Hepatocyte (in vitro differentiated cells): ENCODE data around the gene PACSIN2. TPM values are rescaled to one million over a fixed set of nuclear protein-coding genes. Genes with fewer than 3 reads are reported as not detected.
"Not testable (repeated sequence)": the region's sequence is repeated elsewhere in the genome, so short reads cannot be mapped to it uniquely, and the experiment has no call there.

Experiments
- DNase-seq: peaks from one replicate; pipeline ENCODE4 v3.0.0-alpha.2; 2016; ENCODE audit warnings: low spot score
- H2AFZ ChIP-seq: fragments of 200-600 bp; sonication (generic); 2 replicates; pipeline ENCODE4 v1.6.0; 2016; ENCODE audit warnings: antibody characterized with exemption, mild to moderate bottlenecking
- H3K27ac ChIP-seq: fragments of 200-600 bp; sonication (generic); 2 replicates; pipeline ENCODE4 v1.5.1; 2016; ENCODE audit warnings: mild to moderate bottlenecking
- H3K27me3 ChIP-seq: fragments of 200-600 bp; sonication (generic); 2 replicates; pipeline ENCODE4 v1.6.1; 2016
- H3K36me3 ChIP-seq: fragments of 200-600 bp; sonication (generic); replicated peaks from 2 replicates; pipeline ENCODE4 v1.5.1; 2016; ENCODE audit warnings: low read depth; ENCODE audit not compliant: insufficient read depth
- H3K4me1 ChIP-seq: fragments of 200-600 bp; sonication (generic); 2 replicates; pipeline ENCODE4 v1.5.1; 2016; ENCODE audit warnings: mild to moderate bottlenecking, moderate library complexity; ENCODE audit not compliant: insufficient read depth
- H3K4me2 ChIP-seq: fragments of 200-600 bp; sonication (generic); 2 replicates; pipeline ENCODE4 v1.6.0; 2016
- H3K4me3 ChIP-seq: fragments of 200-600 bp; sonication (generic); 2 replicates; pipeline ENCODE4 v1.5.1; 2016; ENCODE audit warnings: mild to moderate bottlenecking
- H3K79me2 ChIP-seq: fragments of 200-600 bp; sonication (generic); 2 replicates; pipeline ENCODE4 v1.6.0; 2017; ENCODE audit warnings: mild to moderate bottlenecking
- H3K9me2 ChIP-seq: fragments of 200-600 bp; sonication (generic); replicated peaks from 2 replicates; pipeline ENCODE4 v1.6.0; 2017; ENCODE audit warnings: mild to moderate bottlenecking; ENCODE audit not compliant: insufficient read depth
- H3K9me3 ChIP-seq: fragments of 200-600 bp; sonication (generic); 2 replicates; pipeline ENCODE4 v1.5.1; 2016; ENCODE audit warnings: low read depth, mild to moderate bottlenecking
- H4K20me1 ChIP-seq: fragments of 200-600 bp; sonication (generic); 2 replicates; pipeline ENCODE4 v1.6.0; 2016; ENCODE audit warnings: mild to moderate bottlenecking; ENCODE audit not compliant: insufficient read depth, poor library complexity, severe bottlenecking
- CTCF ChIP-seq: fragments of 200-600 bp; sonication (generic); IDR thresholded peaks from 2 replicates; pipeline ENCODE4 v1.5.1; 2016; ENCODE audit warnings: antibody characterized with exemption, mild to moderate bottlenecking; ENCODE audit not compliant: poor library complexity
- EZH2 ChIP-seq: fragments of 200-600 bp; sonication (generic); IDR thresholded peaks from 2 replicates; pipeline ENCODE4 v1.6.1; 2016; ENCODE audit warnings: antibody characterized with exemption, mild to moderate bottlenecking, borderline replicate concordance
- EZH2phosphoT487 ChIP-seq: fragments of 200-600 bp; sonication (generic); IDR thresholded peaks from one replicate; pipeline ENCODE4 v1.6.1; 2018; ENCODE audit warnings: antibody characterized with exemption, mild to moderate bottlenecking, low read depth, moderate library complexity; ENCODE audit not compliant: unreplicated experiment, severe bottlenecking
- WGBS: methylation state at CpG from one replicate; pipeline ENCODE4 v1.1.6; 2016; ENCODE audit warnings: low lambda C conversion rate; ENCODE audit errors: missing lambda C conversion rate; 5-methylcytosine and 5-hydroxymethylcytosine counted together
- polyA plus RNA-seq: library from polyadenylated mRNA; unstranded; fragments of >200 nt; fragmentation: Nextera tagmentation; extraction: Ambion mirVana; gene quantifications from 2 replicates; pipeline ENCODE4 v1.2.1, GENCODE V29; 2016
- total RNA-seq: library from RNA; depleted of rRNA; stranded (reverse); fragments of >200 nt; gene quantifications from 2 replicates; pipeline ENCODE4 v1.2.3, GENCODE V29; 2014

PACSIN2 gene
- total and polyA plus RNA-seq, 2 experiments from 2014 or later, result 77.7 to 86.3 TPM

DNA sequence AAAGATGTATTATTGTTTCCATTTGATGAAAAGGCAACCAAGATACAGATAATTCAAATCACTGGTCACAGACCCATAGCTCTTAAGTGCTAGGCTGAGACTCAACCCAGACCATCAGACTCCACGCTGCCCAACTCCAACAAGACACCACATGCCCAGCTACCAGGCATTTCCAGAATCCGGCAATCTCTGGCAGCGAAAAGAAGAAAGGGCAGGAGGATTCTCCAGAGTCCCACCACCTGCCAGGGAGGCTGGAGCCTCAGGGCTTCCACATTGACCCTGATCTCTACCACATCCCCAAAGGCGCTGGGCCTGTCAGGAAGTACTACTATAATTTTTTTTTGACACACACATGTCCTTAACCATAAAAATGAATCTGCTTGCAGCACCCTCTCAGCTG, 96.4 kb downstream of the PACSIN2 start:
- peaks cover 58% of the 10 kb centered on the region for H4K20me1 ChIP-seq
- WGBS, result 93% methylated on average over 4 of the region's 4 CpGs
- DNase-seq, result no peak
- H3K9me3 ChIP-seq, result no peaks in the 10 kb centered on the region
- TF ChIP-seq EZH2phosphoT487, result no peak
- no peak overlapping the region for H2AFZ ChIP-seq
- H3K36me3 ChIP-seq, result no peaks in the 10 kb centered on the region
- peaks cover 36% of the 10 kb centered on the region for H3K4me1 ChIP-seq
- H3K9me2 ChIP-seq, result no peaks in the 10 kb centered on the region
- H3K27ac ChIP-seq, result peak overlapping the region; percentile 7
- no peak overlapping the region for H3K4me3 ChIP-seq
- peaks cover 93% of the 10 kb centered on the region for H3K79me2 ChIP-seq
- no peaks in the 10 kb centered on the region for H3K27me3 ChIP-seq
- no peak overlapping the region for H3K4me2 ChIP-seq

DNA sequence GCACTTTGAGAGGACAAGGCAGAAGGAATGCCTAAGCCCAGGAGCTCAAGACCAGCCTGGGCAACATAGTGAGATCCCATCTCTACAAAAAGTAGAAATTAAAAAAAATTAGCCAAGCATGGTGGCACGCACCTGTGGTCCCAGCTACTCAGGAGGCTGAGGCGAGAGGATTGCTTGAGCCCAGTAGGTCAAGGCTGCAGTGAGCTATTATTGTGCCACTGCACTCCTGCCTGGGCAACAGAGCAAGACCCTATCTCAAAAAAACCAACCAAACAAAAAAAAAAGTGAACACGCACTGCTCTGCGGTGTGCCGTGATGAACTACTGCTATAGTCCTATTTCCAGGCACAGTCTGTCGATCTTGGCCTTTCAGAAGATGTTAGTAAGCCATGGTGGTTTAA, 97.6 kb downstream of the PACSIN2 start:
- Histone ChIP-seq H3K27ac (peak overlapping the region; percentile 17), H4K20me1 (peaks cover 58% of the 10 kb centered on the region), H3K4me1 (peaks cover 36% of the 10 kb centered on the region), H3K79me2 (peaks cover 94% of the 10 kb centered on the region)
- not testable (repeated sequence) for H3K36me3 ChIP-seq, H3K4me3 ChIP-seq, H3K4me2 ChIP-seq, H3K27me3 ChIP-seq, H2AFZ ChIP-seq, H3K9me3 ChIP-seq, H3K9me2 ChIP-seq, DNase-seq
- WGBS, result over 99% methylated on average over 6 of the region's 6 CpGs

DNA sequence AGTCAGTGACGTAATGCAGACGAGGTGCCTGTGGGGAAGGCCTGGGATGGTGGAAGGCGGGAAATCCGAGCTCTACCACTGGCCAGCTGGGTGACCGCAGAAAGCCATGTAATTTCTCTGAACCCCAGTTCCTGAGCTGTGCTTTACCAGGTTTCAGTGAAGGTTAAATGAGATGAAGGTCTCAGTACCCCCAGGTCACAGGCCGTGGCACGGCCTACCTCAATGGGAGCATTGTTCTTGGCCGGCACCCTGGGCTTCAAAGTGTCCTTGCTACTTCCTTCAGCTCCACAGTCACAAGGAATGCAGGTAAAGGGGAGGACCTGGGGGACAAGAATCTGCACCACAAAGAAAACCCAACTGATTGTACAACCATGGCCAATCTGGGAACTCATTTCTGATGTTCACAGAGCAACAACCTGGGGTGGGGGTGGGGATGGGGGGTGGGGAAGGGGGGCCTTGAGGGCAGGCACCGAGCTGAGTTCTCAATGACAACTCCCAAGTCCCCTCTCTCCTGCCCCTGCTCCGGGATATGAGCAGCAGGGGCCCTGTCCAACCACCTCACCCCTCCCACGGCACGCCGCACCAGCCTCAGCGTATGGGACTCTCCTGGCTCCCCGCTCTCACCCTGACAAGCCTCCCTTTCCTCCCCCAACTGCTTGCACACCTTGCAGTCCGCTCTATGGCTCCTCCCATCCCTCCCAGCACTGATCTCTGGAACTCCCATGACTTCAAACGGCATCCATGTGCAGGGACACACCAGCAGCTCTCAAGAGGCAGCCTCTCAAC, 98.8 kb downstream of the PACSIN2 start:
- no peaks in the 10 kb centered on the region for H3K27me3 ChIP-seq
- 67% methylated on average over 12 of the region's 17 CpGs for WGBS
- H3K4me3 ChIP-seq, result no peak overlapping the region
- TF ChIP-seq EZH2phosphoT487 (no peak), CTCF (no peak), EZH2 (no peak)
- peaks cover 26% of the 10 kb centered on the region for H3K4me1 ChIP-seq
- peaks cover 97% of the 10 kb centered on the region for H3K79me2 ChIP-seq
- peaks cover 59% of the 10 kb centered on the region for H4K20me1 ChIP-seq
- H3K36me3 ChIP-seq, result no peaks in the 10 kb centered on the region
- no peaks in the 10 kb centered on the region for H3K9me3 ChIP-seq
- no peak overlapping the region for H3K4me2 ChIP-seq
- peak; percentile 64 for DNase-seq
- H3K9me2 ChIP-seq, result no peaks in the 10 kb centered on the region
- H3K27ac ChIP-seq, result peak overlapping the region; percentile 22
- no peak overlapping the region for H2AFZ ChIP-seq

DNA sequence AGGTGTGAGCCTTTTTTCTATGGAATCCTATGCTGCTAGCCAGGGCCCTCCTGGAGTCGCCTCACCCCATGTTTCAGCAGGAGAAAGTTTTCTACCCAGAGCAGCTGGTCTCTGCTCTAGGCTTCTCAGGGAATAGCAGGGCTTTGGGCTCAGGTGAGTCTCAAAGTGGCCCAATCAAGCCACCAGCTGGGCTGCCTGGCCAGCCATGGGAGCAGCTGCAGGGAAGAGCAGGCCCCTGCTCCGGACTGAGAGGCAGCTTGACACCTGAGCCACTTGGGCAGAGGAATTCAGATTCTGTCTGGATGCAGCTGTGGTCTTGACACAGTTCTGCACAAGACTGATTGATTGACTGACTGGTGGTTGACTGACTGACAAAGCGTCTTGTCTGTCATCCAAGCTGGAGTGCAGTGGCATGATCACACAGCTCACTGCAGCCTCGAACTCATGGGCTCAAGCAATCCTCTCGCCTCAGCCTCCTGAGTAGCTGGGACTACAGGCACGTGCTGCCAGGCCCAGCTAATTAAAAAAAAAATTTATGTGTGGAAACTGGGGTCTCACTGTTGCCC, 100.4 kb downstream of the PACSIN2 start:
- H3K27me3 ChIP-seq, result no peaks in the 10 kb centered on the region
- no peaks in the 10 kb centered on the region for H3K9me3 ChIP-seq
- no peak overlapping the region for H3K4me3 ChIP-seq
- WGBS, result 88% methylated on average over 6 of the region's 6 CpGs
- H3K36me3 ChIP-seq, result no peaks in the 10 kb centered on the region
- peaks cover 55% of the 10 kb centered on the region for H4K20me1 ChIP-seq
- H3K79me2 ChIP-seq, result peaks cover 97% of the 10 kb centered on the region
- no peak overlapping the region for H3K4me2 ChIP-seq
- H3K9me2 ChIP-seq, result no peaks in the 10 kb centered on the region
- peak overlapping the region; percentile 64 for H3K27ac ChIP-seq
- peaks cover 26% of the 10 kb centered on the region for H3K4me1 ChIP-seq
- TF ChIP-seq EZH2phosphoT487 (no peak), CTCF (no peak), EZH2 (no peak)
- no peak for DNase-seq
- no peak overlapping the region for H2AFZ ChIP-seq
